ENCODE data around the gene ABCG4.

DNA sequence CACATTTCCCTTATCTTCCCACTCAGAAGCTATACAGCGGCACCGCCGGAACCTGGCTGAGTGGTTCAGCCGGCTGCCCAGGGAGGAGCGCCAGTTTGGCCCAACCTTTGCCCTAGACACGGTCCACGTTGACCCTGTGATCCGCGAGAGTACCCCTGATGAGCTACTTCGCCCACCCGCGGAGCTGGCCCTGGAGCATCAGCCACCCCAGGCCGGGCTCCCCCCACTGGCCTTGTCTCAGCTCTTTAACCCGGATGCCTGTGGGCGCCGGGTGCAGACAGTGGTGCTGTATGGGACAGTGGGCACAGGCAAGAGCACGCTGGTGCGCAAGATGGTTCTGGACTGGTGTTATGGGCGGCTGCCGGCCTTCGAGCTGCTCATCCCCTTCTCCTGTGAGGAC lies 24.6 kb downstream of the ABCG4 start:
- TF ChIP-seq, protein P1, sequence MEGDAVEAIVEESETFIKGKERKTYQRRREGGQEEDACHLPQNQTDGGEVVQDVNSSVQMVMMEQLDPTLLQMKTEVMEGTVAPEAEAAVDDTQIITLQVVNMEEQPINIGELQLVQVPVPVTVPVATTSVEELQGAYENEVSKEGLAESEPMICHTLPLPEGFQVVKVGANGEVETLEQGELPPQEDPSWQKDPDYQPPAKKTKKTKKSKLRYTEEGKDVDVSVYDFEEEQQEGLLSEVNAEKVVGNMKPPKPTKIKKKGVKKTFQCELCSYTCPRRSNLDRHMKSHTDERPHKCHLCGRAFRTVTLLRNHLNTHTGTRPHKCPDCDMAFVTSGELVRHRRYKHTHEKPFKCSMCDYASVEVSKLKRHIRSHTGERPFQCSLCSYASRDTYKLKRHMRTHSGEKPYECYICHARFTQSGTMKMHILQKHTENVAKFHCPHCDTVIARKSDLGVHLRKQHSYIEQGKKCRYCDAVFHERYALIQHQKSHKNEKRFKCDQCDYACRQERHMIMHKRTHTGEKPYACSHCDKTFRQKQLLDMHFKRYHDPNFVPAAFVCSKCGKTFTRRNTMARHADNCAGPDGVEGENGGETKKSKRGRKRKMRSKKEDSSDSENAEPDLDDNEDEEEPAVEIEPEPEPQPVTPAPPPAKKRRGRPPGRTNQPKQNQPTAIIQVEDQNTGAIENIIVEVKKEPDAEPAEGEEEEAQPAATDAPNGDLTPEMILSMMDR (IDR thresholded peaks at IDR 0.05 in 2 of 3, conservative IDR thresholded peaks at IDR 0.05 in 1 of 3; ENCODE audit: insufficient read depth in 2 of 3, low read depth in 1 of 3, low read length in 3 of 3): no peak
- TF ChIP-seq, protein P2, sequence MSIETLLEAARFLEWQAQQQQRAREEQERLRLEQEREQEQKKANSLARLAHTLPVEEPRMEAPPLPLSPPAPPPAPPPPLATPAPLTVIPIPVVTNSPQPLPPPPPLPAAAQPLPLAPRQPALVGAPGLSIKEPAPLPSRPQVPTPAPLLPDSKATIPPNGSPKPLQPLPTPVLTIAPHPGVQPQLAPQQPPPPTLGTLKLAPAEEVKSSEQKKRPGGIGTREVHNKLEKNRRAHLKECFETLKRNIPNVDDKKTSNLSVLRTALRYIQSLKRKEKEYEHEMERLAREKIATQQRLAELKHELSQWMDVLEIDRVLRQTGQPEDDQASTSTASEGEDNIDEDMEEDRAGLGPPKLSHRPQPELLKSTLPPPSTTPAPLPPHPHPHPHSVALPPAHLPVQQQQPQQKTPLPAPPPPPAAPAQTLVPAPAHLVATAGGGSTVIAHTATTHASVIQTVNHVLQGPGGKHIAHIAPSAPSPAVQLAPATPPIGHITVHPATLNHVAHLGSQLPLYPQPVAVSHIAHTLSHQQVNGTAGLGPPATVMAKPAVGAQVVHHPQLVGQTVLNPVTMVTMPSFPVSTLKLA (conservative IDR thresholded peaks at IDR 0.05): no peak
- TF ChIP-seq, protein P3, sequence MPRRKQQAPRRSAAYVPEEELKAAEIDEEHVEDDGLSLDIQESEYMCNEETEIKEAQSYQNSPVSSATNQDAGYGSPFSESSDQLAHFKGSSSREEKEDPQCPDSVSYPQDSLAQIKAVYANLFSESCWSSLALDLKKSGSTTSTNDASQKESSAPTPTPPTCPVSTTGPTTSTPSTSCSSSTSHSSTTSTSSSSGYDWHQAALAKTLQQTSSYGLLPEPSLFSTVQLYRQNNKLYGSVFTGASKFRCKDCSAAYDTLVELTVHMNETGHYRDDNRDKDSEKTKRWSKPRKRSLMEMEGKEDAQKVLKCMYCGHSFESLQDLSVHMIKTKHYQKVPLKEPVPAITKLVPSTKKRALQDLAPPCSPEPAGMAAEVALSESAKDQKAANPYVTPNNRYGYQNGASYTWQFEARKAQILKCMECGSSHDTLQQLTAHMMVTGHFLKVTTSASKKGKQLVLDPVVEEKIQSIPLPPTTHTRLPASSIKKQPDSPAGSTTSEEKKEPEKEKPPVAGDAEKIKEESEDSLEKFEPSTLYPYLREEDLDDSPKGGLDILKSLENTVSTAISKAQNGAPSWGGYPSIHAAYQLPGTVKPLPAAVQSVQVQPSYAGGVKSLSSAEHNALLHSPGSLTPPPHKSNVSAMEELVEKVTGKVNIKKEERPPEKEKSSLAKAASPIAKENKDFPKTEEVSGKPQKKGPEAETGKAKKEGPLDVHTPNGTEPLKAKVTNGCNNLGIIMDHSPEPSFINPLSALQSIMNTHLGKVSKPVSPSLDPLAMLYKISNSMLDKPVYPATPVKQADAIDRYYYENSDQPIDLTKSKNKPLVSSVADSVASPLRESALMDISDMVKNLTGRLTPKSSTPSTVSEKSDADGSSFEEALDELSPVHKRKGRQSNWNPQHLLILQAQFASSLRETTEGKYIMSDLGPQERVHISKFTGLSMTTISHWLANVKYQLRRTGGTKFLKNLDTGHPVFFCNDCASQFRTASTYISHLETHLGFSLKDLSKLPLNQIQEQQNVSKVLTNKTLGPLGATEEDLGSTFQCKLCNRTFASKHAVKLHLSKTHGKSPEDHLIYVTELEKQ (CRISPR knock-in tag; IDR thresholded peaks at IDR 0.05): no peak
- TF ChIP-seq HNRNPK (IDR thresholded peaks at IDR 0.05; ENCODE audit: low read depth, low read length, poor library complexity, severe bottlenecking) (no peak), RCOR1 (IDR thresholded peaks at IDR 0.05; ENCODE audit: borderline replicate concordance in 1 of 2, low read depth in 2 of 2, low read length in 2 of 2) (no peak), BRCA1 (IDR thresholded peaks at IDR 0.05) (no peak), BRCA1 (CRISPR knock-in tag; IDR thresholded peaks at IDR 0.05) (no peak), RBM15 (IDR thresholded peaks at IDR 0.05; ENCODE audit: insufficient read depth, low read length) (no peak), ZBTB17 (CRISPR knock-in tag; IDR thresholded peaks at IDR 0.05) (no peak), EP300 (IDR thresholded peaks at IDR 0.05; ENCODE audit: low read length) (no peak), POLR2A (conservative IDR thresholded peaks at IDR 0.05) (no peak), SETDB1 (IDR thresholded peaks at IDR 0.05; ENCODE audit: low read length) (no peak), EGR1 (conservative IDR thresholded peaks at IDR 0.05) (no peak)
- TF ChIP-seq, protein P4, sequence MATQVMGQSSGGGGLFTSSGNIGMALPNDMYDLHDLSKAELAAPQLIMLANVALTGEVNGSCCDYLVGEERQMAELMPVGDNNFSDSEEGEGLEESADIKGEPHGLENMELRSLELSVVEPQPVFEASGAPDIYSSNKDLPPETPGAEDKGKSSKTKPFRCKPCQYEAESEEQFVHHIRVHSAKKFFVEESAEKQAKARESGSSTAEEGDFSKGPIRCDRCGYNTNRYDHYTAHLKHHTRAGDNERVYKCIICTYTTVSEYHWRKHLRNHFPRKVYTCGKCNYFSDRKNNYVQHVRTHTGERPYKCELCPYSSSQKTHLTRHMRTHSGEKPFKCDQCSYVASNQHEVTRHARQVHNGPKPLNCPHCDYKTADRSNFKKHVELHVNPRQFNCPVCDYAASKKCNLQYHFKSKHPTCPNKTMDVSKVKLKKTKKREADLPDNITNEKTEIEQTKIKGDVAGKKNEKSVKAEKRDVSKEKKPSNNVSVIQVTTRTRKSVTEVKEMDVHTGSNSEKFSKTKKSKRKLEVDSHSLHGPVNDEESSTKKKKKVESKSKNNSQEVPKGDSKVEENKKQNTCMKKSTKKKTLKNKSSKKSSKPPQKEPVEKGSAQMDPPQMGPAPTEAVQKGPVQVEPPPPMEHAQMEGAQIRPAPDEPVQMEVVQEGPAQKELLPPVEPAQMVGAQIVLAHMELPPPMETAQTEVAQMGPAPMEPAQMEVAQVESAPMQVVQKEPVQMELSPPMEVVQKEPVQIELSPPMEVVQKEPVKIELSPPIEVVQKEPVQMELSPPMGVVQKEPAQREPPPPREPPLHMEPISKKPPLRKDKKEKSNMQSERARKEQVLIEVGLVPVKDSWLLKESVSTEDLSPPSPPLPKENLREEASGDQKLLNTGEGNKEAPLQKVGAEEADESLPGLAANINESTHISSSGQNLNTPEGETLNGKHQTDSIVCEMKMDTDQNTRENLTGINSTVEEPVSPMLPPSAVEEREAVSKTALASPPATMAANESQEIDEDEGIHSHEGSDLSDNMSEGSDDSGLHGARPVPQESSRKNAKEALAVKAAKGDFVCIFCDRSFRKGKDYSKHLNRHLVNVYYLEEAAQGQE (IDR thresholded peaks at IDR 0.05; ENCODE audit: borderline replicate concordance): no peak
- TF ChIP-seq, protein P4 (CRISPR knock-in tag; IDR thresholded peaks at IDR 0.05; ENCODE audit: low read depth): no peak
